GM10248 (cell line): Measurements from ENCODE around the gene KISS1R.

ENCODE experiments used
- CTCF ChIA-PET: fragments of 300-600 bp; sonication (Branson Sonifier 250); formaldehyde crosslinking; extraction: SDS; loops from one replicate; lab custom pipeline; 2021; ENCODE audit warnings: antibody characterized with exemption; lab: Yijun Ruan, JAX
- POLR2A ChIA-PET: fragments of 350-650 bp; sonication (Branson Sonifier 250); formaldehyde crosslinking; extraction: SDS; loops from one replicate; lab custom pipeline; 2020; ENCODE audit warnings: antibody characterized with exemption; lab: Yijun Ruan, JAX
- DNase-seq: peaks from one replicate; pipeline ENCODE4 v3.0.0; 2012; ENCODE audit errors: extremely low spot score
- CTCF ChIP-seq: IDR thresholded peaks from 2 replicates; pipeline ENCODE4 v1.5.1; 2012; ENCODE audit warnings: mild to moderate bottlenecking, low read depth; ENCODE audit errors: extremely low read depth, missing control alignments, control extremely low read depth

The KISS1R gene

GRCh38 chr19:881385-882071, 35.6 kb upstream of the KISS1R start:
- no peak for TF ChIP-seq CTCF
- POLR2A ChIA-PET: no interaction called here
- CTCF ChIA-PET: interaction anchor here (1.0 to 2.8 kb wide), 4 partner anchors 12 to 111 kb away, joined by 3 to 9 read pairs (median 4); partner anchors contain the start of genes MED16 and RNU6-9
- DNase-seq: no peak

- no peak for DNase-seq
- ChIA-PET POLR2A (no interaction called here), CTCF (interaction anchor here (1.3 to 2.8 kb wide), 3 partner anchors 19 to 361 kb away, joined by 3 to 9 read pairs (median 3); no protein-coding TSS in a partner anchor)
- TF ChIP-seq CTCF: no peak
Measured at GRCh38 chr19:882871-883497, 34.1 kb upstream of the KISS1R start.

GRCh38 chr19:883661-884211, 33.4 kb upstream of the KISS1R start:
- no peak for DNase-seq
- POLR2A ChIA-PET: no interaction called here
- CTCF ChIA-PET: interaction anchor here (1.4 to 2.8 kb wide), 2 partner anchors 114 to 361 kb away, joined by 3 to 9 read pairs; no protein-coding TSS in a partner anchor
- TF ChIP-seq CTCF: no peak

DNA sequence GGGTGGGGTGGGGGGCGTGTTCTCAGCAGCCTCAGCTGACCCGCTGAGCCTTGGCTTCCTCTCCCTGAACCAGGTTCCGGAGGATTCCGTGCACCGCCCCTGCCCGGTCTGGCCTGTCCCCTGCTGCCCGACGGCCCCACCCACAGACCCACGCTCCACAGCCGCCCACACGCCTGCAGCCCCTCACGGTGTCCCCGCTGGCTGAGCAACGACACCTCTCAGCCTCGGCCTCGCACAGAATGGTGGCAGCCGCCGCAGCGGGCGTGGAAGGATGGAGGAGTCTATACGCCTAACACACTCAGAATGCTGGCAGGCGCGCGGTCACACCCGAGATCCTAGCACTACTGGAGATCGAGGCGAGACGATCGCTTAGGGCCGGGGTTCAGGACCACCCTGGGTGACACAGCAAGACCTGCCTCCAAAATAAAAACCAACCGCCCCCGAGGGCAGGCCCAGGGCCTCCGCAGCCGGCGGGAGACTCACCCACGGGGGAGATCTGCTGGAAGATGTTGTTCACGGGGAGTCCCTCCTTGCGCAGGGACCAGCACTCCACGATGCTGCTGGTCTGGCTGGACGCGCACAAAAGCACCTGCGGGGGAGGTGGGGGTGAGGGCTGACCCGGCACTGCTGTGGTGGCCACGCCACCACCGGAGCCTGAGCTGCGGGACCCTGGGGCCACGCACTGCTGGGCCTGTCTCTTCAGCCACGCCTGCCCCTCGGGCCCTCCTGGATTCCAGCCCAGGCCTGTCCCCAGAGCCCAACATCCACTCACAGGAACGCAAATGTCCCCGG, 32.5 kb upstream of the KISS1R start:
- CTCF ChIA-PET: no interaction called here
- no peak for TF ChIP-seq CTCF
- POLR2A ChIA-PET: no interaction called here
- DNase-seq: no peak

- no peak for DNase-seq
- POLR2A ChIA-PET: no interaction called here
- TF ChIP-seq CTCF: no peak
Measured at GRCh38 chr19:885536-886224, 31.5 kb upstream of the KISS1R start.

More at GRCh38 chr19:885536-886224, 31.5 kb upstream of the KISS1R start:
- CTCF ChIA-PET: no interaction called here
